HepG2 (cell line): ENCODE measurements around the gene ANO1. TPM values are rescaled to one million over a fixed set of nuclear protein-coding genes. Genes with fewer than 3 reads are reported as not detected.

ENCODE experiments used
- ATAC-seq: fragments of 200-7000 bp; cut with Tn5 transposase; 3 replicates; pipeline ENCODE4 v1.9.1; 2020; ENCODE audit warnings: mild to moderate bottlenecking, moderate library complexity
- BruUV-seq: library from RNA; stranded (reverse); fragments of 400-500 nt; replicated peaks from 2 replicates; lab custom pipeline; 2021; lab: Mats Ljungman, UMichigan
- CTCF ChIA-PET: fragments of 300-600 bp; formaldehyde crosslinking; extraction: SDS; loops from one replicate; lab custom pipeline; 2021; ENCODE audit warnings: low total read pairs, inconsistent platforms, low intra/inter-chr PET ratio; lab: Yijun Ruan, JAX
- POLR2A ChIA-PET: fragments of 350-600 bp; sonication (Branson Sonifier 250); formaldehyde crosslinking; loops from one replicate; lab custom pipeline; 2020; ENCODE audit warnings: antibody characterized with exemption, inconsistent platforms; lab: Yijun Ruan, JAX
- DNase-seq: peaks from one replicate; pipeline ENCODE4 v3.0.0-alpha.2; 2015; ENCODE audit warnings: low spot score
- FAIRE-seq: peaks from 3 replicates; lab custom pipeline; 2011; peaks lifted over from hg19 to GRCh38; lab: Jason Lieb, UNC
- H2AFZ ChIP-seq: one replicate; pipeline ENCODE4 v1.6.1; 2011; ENCODE audit warnings: low read length, inconsistent platforms
- H3K27ac ChIP-seq: fragments of 300-600 bp; 3 replicates; pipeline ENCODE4 v1.8.0; 2011; ENCODE audit warnings: mixed run types, mild to moderate bottlenecking, mixed read lengths, low read length, inconsistent platforms; ENCODE audit not compliant: insufficient read depth; ENCODE audit errors: extremely low read length
- H3K27me3 ChIP-seq, 2 experiments: fragments of 200-600 bp in 1 of 2; 2 replicates in 1 of 2; 3 replicates in 1 of 2; pipeline versions ENCODE4 v1.6.0 to v1.8.0; 2011; ENCODE audit warnings: low read length in 2 of 2, mild to moderate bottlenecking in 2 of 2, moderate library complexity in 2 of 2, inconsistent platforms in 1 of 2; ENCODE audit not compliant: insufficient read depth in 2 of 2, control insufficient read depth in 1 of 2
- H3K36me3 ChIP-seq, 2 experiments: fragments of 200-600 bp in 1 of 2; replicated peaks in 1 of 2; 2 replicates in 1 of 2; 3 replicates in 1 of 2; pipeline versions ENCODE4 v1.5.1 to v1.8.0; 2011; ENCODE audit warnings: low read length in 2 of 2, inconsistent platforms in 1 of 2; ENCODE audit not compliant: insufficient read depth in 2 of 2, control insufficient read depth in 1 of 2
- H3K4me1 ChIP-seq: 2 replicates; pipeline ENCODE4 v1.5.1; 2012; ENCODE audit warnings: low read length, inconsistent platforms; ENCODE audit not compliant: insufficient read depth
- H3K4me2 ChIP-seq: 2 replicates; pipeline ENCODE4 v1.6.0; 2011; ENCODE audit warnings: low read depth, low read length, inconsistent platforms
- H3K4me3 ChIP-seq, 3 experiments: fragments of 200-600 bp in 1 of 3; sonication (generic), shearing (Covaris generic) in 1 of 3; replicated peaks in 1 of 3; 2 replicates each; pipeline ENCODE4 v1.5.1; 2011 to 2016; ENCODE audit warnings: low read length in 3 of 3, inconsistent platforms in 2 of 3, low read depth in 2 of 3, mild to moderate bottlenecking in 2 of 3, control low read depth in 1 of 3, mixed read lengths in 1 of 3; ENCODE audit not compliant: insufficient read depth in 1 of 3
- H3K79me2 ChIP-seq: one replicate; pipeline ENCODE4 v1.6.1; 2011; ENCODE audit warnings: low read length, inconsistent platforms; ENCODE audit not compliant: insufficient read depth
- H3K9ac ChIP-seq: 2 replicates; pipeline ENCODE4 v1.6.0; 2011; ENCODE audit warnings: mild to moderate bottlenecking, low read depth, low read length, inconsistent platforms; ENCODE audit not compliant: insufficient read depth
- H3K9me3 ChIP-seq: 2 replicates; pipeline ENCODE4 v1.5.1; 2012; ENCODE audit warnings: mild to moderate bottlenecking, low read length
- H4K20me1 ChIP-seq: 2 replicates; pipeline ENCODE4 v1.6.0; 2011; ENCODE audit warnings: inconsistent platforms, mild to moderate bottlenecking, low read length, moderate library complexity; ENCODE audit not compliant: insufficient read depth
- ARID4A ChIP-seq: sonication (generic); formaldehyde crosslinking; IDR thresholded peaks from 2 replicates; pipeline ENCODE4 v1.5.0; 2020; ENCODE audit warnings: mild to moderate bottlenecking, missing genetic modification reagents, borderline replicate concordance
- ARNT ChIP-seq: fragments of 450-650 bp; IDR thresholded peaks from 2 replicates; pipeline ENCODE4 v1.6.1; 2017
- CEBPB ChIP-seq: IDR thresholded peaks from 2 replicates; pipeline ENCODE4 v1.6.1; 2011; ENCODE audit warnings: low read depth, low read length, improper control_type of control experiment, borderline replicate concordance
- MATR3 ChIP-seq: sonication (generic); formaldehyde crosslinking; IDR thresholded peaks from 2 replicates; pipeline ENCODE4 v1.4.0; 2020; ENCODE audit warnings: missing genetic modification reagents
- NFIC ChIP-seq: IDR thresholded peaks from 2 replicates; pipeline ENCODE4 v1.6.1; 2012; ENCODE audit warnings: mild to moderate bottlenecking, low read length, inconsistent platforms
- POGZ ChIP-seq: sonication (generic); formaldehyde crosslinking; IDR thresholded peaks from 2 replicates; pipeline ENCODE4 v1.4.0; 2020; ENCODE audit warnings: mild to moderate bottlenecking, missing genetic modification reagents
- RFXANK ChIP-seq: IDR thresholded peaks from 2 replicates; pipeline ENCODE4 v1.6.1; 2016
- TARDBP ChIP-seq: sonication (generic); formaldehyde crosslinking; IDR thresholded peaks from 2 replicates; pipeline ENCODE4 v1.8.0; 2022; ENCODE audit warnings: mild to moderate bottlenecking, missing genetic modification reagents
- TOPORS ChIP-seq: sonication (generic); formaldehyde crosslinking; IDR thresholded peaks from 2 replicates; pipeline ENCODE4 v1.8.0; 2023; ENCODE audit warnings: mild to moderate bottlenecking, missing genetic modification reagents
- WGBS: methylation state at CpG from one replicate; pipeline ENCODE4 v1.1.6; 2017; ENCODE audit warnings: low lambda C conversion rate; 5-methylcytosine and 5-hydroxymethylcytosine counted together
- in situ Hi-C: cut with HindIII; loops from 2 replicates; pipeline ENCODE4 v1.10.0; 2017; ENCODE audit warnings: low pct_unique_long_range_greater_than_20kb; ENCODE audit not compliant: extremely low pct_ligation_motif_present
- intact Hi-C: fragments of 100-400 bp; cut with micrococcal nuclease; formaldehyde crosslinking; loops from one replicate; pipeline ENCODE4 v1.10.0; 2022; ENCODE audit not compliant: unreplicated experiment
- polyA plus RNA-seq, 8 experiments: library from polyadenylated mRNA; depleted of rRNA in 3 of 8; stranded (reverse) in 7 of 8; unstranded in 1 of 8; fragments of >200 nt; fragmentation: Illumina TruSeq in 4 of 8; extraction: Trizol in 4 of 8; gene quantifications; 2 replicates each; pipeline versions ENCODE4 v1.2.1 to v1.2.3, GENCODE V29; 2011 to 2016; ENCODE audit warnings: low read depth in 4 of 8, missing spikeins in 1 of 8, mixed read lengths in 1 of 8; ENCODE audit not compliant: insufficient read depth in 1 of 8
- total RNA-seq, 5 experiments: library from RNA; depleted of rRNA; stranded (reverse); fragments of >200 nt; fragmentation: Illumina TruSeq; extraction: Trizol; gene quantifications; 2 replicates each; pipeline ENCODE4 v1.2.3, GENCODE V29; 2016; ENCODE audit warnings: low read depth in 1 of 5
- TF ChIP-seq, protein P1 (sequence below): sonication (generic); formaldehyde crosslinking; conservative IDR thresholded peaks from 2 replicates; pipeline ENCODE4 v1.4.0; 2020; ENCODE audit warnings: missing genetic modification reagents
- TF ChIP-seq, protein P2 (sequence below): sonication (generic); formaldehyde crosslinking; IDR thresholded peaks from 2 replicates; pipeline ENCODE4 v1.8.0; 2022; ENCODE audit warnings: missing genetic modification reagents, mild to moderate bottlenecking, inconsistent platforms, borderline replicate concordance
- TF ChIP-seq, protein P3 (sequence below): sonication (generic); formaldehyde crosslinking; IDR thresholded peaks from 2 replicates; pipeline ENCODE4 v1.4.0; 2020; ENCODE audit warnings: missing genetic modification reagents

ANO1 gene
- total and polyA plus RNA-seq, 2 of the 13 experiments (the other 11 are each of a cell fraction or from before 2014, with no cell fraction given), result not detected

- CTCF ChIA-PET, result no interaction called here
- no peak overlapping the region for H2AFZ ChIP-seq
- no peaks in the 10 kb centered on the region for H4K20me1 ChIP-seq
- POLR2A ChIA-PET, result no interaction called here
- no peak overlapping the region for H3K27ac ChIP-seq
- no peaks in the 10 kb centered on the region for H3K79me2 ChIP-seq
- no peaks in the 10 kb centered on the region for H3K4me1 ChIP-seq
- TF ChIP-seq ARID4A (CRISPR knock-in tag), result no peak
- no peak for TF ChIP-seq MATR3
- TF ChIP-seq, protein P1, sequence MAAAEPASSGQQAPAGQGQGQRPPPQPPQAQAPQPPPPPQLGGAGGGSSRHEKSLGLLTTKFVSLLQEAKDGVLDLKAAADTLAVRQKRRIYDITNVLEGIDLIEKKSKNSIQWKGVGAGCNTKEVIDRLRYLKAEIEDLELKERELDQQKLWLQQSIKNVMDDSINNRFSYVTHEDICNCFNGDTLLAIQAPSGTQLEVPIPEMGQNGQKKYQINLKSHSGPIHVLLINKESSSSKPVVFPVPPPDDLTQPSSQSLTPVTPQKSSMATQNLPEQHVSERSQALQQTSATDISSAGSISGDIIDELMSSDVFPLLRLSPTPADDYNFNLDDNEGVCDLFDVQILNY, result no peak
- TF ChIP-seq, protein P2, sequence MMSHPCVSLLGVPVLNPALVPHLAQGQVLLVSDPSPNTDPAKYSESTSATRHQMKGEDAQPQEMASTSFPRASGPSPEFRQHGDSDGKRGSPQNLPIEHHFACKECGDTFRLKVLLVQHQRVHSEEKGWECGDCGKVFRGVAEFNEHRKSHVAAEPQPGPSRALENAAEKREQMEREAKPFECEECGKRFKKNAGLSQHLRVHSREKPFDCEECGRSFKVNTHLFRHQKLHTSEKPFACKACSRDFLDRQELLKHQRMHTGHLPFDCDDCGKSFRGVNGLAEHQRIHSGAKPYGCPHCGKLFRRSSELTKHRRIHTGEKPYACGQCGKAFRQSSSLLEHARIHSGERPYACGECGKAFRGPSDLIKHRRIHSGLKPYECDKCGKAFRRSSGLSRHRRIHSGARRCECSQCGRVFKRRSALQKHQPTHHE (CRISPR knock-in tag), result no peak
- no peak for TF ChIP-seq NFIC
- TF ChIP-seq RFXANK (CRISPR knock-in tag), result no peak
- TF ChIP-seq TOPORS (CRISPR knock-in tag), result no peak
- no peak for TF ChIP-seq POGZ (CRISPR knock-in tag)
- no peak for TF ChIP-seq ARNT
- no peak for TF ChIP-seq CEBPB
- TF ChIP-seq, protein P3, sequence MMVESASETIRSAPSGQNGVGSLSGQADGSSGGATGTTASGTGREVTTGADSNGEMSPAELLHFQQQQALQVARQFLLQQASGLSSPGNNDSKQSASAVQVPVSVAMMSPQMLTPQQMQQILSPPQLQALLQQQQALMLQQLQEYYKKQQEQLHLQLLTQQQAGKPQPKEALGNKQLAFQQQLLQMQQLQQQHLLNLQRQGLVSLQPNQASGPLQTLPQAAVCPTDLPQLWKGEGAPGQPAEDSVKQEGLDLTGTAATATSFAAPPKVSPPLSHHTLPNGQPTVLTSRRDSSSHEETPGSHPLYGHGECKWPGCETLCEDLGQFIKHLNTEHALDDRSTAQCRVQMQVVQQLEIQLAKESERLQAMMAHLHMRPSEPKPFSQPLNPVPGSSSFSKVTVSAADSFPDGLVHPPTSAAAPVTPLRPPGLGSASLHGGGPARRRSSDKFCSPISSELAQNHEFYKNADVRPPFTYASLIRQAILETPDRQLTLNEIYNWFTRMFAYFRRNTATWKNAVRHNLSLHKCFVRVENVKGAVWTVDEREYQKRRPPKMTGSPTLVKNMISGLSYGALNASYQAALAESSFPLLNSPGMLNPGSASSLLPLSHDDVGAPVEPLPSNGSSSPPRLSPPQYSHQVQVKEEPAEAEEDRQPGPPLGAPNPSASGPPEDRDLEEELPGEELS (CRISPR knock-in tag), result no peak
- TF ChIP-seq TARDBP (CRISPR knock-in tag), result no peak
- H3K27me3 ChIP-seq, result peaks cover 27 to 82% of the 10 kb centered on the region in 2 experiments
- no peak overlapping the region for H3K9ac ChIP-seq
- no peaks in the 10 kb centered on the region for H3K36me3 ChIP-seq
- DNase-seq (no peak), FAIRE-seq (no peak), ATAC-seq (no peak)
- in situ Hi-C loops (no loop called here), intact Hi-C loops (no loop called here)
- H3K4me2 ChIP-seq, result no peak overlapping the region
- WGBS, result 43% methylated on average over 9 of the region's 16 CpGs
- H3K4me3 ChIP-seq, result no peak overlapping the region
- BruUV-seq, result no TSS peak
- H3K9me3 ChIP-seq, result no peaks in the 10 kb centered on the region
These were observed 21.6 kb downstream of the ANO1 start for GRCh38 chr11:70099578-70100279.
